GM18858 (cell line): Measurements from ENCODE around the gene CLDN20.
"Not testable (repeated sequence)": the region's sequence is repeated elsewhere in the genome, so short reads cannot be mapped to it uniquely, and the experiment has no call there.

Experiments
- ATAC-seq: cut with Tn5 transposase; IDR thresholded peaks from one replicate; pipeline ENCODE4 v1.9.1; 2021; ENCODE audit not compliant: unreplicated experiment

Gene CLDN20

DNA sequence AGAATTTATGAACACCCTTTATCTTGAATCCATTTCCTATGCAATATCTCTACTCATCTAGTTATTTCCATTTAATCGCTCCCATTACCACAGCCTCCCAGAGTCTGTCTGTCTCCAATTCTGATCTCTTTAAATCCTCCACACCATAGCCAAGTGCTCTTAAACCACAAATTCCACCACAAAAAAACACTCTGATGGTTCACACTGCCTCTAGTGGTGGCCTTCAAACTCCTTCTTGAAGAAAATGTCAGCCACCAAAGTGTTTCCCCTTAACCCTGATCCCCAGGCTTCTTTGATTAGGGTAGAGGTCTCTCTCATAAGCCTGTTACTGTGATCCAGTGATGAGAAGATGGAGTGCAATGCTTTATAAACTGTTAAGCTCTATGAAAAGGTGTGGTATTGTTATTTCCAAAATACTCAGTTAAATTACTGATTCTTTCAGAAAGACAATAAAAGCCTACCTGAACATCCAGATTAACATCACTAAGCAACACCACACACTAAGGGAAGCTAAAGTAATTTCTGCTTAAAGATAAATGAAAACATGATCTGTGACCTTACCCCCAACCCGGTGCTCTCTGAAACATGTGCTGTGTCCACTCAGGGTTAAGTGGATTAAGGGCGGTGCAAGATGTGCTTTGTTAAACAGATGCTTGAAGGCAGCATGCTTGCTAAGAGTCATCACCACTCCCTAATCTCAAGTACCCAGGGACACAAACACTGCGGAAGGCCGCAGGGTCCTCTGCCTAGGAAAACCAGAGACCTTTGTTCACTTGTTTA is 4.5 kb downstream of the CLDN20 start:
- ATAC-seq, result not testable (repeated sequence)

DNA sequence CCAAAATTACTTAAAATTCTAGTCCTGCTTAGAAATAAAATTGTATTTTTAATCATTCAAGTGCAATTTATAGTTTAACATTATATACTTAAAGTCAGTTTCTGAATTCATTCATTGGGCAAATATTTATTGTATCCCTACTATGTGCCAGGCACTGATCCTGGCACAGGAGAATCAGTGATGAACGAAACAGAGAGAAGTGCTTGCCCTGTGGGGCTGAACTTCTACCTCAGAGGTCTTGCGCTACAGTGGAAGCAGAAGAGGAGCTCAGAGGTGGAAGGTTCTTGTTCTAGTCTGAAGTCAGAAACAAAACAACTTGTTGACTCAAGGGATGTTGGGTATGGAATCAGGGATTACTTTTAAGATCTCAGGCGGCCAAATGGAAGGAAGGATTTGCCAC is 6.0 kb downstream of the CLDN20 start:
- no peak for ATAC-seq

DNA sequence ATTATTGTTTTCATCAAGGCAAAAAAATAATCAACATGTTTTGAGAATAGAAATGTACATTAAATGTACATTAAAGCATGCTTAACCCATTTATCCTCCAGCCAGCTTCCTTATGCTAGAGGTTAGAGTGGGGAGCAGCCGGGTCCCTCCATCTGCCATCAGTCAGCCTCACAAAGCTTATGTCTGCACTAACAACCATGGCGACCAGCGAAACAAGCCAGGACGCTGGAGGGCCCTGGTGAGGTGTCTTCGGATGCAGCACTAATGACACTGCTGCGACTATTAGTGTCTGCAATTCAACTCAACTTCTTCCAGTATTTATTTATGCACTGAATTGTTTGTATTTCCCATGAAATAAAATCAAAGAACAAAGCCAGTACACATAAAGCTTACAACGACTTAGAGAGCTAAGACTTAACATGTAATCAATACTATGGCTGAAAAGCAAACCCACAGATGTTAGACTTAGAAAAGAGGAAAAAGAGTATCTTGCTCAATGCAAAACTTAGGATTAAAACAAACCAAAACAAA is 6.8 kb downstream of the CLDN20 start:
- ATAC-seq, result no peak

DNA sequence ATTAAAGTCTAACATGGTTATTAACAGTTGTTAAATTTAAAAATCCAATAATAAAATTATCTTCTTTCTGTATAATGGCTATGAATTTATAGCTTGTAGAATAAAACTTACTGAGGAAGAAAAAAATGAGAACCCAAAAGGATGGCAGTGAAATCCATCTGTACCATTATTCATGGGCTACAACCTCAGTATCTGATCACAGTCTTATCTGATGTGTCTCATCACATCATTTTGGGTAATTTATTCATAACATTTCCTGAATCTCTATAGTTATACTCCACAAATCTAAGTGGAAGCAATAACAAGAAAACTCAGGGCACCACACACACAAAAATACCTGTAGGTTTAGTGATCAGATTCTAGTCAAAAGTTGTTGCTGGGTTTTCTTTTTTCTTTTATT is 7.3 kb downstream of the CLDN20 start:
- ATAC-seq, result no peak

DNA sequence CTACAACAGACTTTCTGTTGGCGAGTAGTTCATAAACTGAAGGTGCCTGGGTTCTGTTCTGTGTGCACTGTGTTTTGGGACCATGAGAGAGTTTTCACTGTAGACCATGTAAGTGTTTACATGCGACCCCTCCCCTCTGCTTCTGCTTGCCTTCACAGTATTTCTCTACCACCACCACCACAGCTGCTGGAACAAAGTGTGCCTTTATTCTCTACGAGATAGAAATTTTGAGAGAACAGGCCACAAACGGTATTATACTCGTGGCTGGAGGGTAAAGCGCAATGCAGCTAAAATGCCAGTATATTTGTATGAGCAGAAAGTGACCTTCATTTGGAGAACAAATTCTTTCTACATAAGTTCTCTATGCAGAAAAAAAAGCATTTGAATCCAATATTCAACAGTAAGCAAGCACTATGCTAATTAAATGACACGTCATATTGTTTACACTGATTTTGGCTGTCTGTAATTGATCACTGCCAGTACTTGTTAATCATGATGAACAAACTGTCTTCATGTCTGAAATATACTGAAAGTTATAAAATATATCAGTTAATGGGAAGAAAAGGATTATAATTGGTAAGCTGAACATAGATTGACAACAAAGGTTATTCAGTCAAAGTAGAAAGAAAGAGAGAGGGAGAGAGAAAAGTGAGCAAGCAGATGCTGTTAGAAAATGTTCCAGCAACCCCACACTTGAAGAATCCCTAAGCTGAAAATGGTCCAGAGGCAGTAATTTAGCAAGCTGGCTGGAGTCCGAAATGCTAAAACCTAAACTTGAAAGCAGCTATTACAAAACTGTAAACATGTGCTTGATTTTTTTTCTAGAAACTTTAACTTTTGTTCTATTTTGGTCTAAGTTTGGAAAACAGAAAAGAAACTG is 8.8 kb downstream of the CLDN20 start:
- no peak for ATAC-seq

DNA sequence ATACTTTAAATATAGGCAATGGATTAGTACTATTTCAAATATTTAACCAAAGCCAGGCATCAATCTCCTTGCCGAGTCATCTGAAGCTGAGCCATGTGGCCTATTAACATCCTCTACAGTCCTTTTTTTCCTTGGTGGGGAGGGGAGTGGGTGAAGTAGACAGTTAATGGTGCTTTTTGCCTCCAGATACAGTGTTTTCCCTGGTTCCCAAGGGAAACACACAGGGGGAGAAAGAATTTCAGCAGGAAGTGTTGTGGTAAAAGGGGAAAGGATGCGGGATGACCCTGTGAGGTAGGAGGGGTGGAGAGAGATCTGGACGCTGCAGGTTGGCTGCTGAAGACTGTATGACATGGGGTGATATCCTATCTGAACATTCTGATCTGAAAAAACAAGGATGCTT is 9.6 kb downstream of the CLDN20 start:
- ATAC-seq, result no peak

DNA sequence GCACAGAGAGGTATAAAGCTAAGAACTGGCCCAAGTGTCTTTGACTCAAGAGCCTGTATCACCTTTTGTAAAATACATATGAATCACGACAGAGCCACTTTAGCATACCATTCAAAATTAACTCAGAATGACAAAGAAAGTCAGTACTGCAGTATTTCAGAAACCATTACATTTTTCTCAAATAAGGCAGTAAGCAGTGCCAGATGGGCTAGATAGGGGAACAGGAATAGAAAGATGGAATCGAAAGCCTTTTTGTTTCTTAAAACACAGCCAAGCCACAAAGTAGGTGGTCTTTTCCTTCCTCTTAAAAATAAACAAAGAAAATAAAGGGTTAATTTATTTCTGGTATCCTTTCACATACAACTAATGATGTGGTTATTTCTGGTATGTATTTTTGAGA is 10.3 kb downstream of the CLDN20 start:
- no peak for ATAC-seq

DNA sequence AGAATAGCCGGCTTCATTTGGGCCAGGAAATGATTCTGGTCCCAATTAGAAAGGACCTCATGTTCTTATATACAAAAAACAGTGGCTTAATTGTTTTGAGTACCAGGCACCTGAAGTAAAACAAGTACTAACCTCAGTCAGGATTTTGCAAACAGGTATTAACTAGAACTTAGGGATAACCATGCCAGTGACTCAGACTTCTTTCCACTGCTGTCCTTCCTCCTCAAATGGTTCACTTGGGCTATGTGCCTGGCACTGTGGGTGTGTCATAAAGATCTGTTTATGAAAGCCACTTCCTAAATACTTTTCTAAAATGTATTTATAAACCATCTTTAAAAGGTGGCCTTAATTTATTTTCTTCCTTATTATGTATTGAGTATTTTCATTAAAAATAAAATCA is 10.7 kb downstream of the CLDN20 start:
- ATAC-seq, result no peak

DNA sequence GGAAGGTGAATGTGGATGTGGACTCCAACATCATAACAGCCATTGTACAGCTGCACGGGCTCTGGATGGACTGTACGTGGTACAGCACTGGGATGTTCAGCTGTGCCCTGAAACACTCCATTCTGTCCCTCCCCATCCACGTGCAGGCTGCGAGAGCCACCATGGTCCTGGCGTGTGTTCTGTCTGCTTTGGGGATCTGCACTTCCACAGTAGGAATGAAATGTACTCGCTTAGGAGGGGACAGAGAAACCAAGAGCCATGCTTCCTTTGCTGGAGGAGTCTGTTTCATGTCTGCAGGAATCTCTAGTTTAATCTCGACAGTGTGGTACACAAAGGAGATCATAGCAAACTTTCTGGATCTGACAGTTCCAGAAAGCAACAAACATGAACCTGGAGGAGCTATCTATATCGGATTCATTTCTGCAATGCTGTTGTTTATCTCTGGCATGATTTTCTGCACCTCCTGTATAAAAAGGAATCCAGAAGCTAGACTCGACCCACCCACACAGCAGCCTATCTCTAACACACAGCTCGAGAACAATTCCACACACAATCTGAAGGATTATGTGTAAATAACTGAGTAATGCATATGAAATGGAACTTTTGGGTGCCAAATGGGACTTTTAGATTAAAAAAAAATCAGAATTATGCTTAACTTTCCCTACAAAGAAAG is 12.1 kb downstream of the CLDN20 start:
- no peak for ATAC-seq

DNA sequence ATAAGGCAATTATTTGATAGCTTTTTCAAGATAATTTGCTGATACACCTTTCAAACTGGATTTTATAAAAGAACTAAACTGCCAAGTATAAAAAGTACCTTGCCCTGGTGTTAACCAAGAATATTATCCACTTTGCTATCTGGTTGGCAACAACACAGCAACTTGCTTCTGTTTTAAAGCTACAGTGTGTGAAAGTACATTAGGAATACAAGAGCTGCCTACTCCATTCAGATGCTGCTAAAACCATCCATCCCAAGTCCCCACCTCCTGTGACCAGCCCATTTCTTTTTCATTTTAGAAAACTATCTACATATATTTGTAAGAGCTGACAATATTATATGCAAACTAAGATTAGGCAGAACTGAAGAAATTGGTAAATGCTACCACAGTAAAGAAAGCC is 12.8 kb downstream of the CLDN20 start:
- no peak for ATAC-seq

DNA sequence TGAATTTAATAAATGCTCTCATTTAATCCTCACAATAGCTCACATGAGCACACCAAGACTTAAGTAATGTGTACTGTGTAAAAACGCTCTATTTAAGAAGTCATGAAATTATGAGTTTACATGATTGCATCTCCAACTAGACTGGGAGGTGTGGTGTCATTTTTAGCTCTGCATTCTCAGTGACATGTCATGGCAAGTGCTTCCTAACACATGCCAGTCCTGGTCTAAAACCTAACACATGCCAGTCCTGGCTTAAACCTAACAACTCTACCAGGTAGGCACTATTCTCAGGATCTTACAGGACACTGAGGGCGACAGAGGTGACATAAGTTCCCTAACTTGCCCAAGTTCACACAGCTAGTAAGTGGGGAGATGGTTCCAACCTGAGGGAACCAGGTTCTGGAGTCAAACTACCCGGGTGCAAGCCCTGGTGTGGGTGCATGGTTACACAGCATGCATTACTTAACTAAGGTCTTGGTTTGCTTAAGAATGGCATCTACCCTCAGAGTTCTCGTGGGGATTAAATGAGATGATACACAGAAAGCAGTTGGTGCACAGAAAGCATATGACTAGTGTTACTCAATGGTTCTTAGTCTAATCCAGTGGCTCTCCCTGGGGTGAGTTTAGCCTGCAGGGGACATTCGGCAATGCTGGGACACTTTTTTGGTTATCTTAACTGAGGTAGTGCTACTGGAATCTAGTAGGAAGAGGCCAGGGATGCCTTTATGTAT is 14.7 kb downstream of the CLDN20 start:
- no peak for ATAC-seq

DNA sequence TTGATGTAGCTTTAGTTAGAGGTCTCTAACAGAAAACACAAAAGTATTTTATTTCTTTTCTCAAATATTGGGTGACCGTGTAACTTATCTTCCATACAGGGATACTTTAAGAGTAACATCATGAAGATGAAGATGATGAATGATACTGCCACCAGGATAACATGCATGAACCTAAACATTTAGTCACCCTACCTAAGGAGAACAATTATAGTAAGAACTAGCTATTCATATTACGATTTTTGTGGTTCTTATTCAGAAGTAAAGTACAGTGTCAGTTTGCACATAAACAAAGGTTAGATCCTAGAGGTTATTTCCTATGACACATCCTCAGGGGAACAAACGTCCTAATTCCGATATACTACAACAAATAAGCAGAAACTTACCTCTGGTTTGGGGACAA is 21.0 kb downstream of the CLDN20 start:
- ATAC-seq, result no peak

DNA sequence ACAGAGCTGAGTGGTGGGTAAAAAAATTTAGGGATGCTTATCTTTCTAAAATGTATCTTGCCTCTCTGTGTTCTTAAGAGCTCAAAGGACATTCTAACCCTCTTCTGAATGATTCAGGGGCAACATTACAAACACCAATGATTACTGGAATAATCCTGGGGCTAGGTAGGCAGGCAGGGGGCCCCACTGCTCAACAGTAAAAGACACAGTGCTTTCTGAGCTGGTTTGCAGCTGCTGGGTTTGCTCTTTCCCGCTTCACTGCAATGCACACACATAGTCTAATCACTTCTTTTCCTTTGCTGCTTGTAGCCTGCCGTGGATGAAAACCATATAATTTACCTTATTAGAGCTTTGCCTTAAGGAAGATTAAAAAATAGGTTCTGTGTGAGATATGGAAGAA is 23.9 kb downstream of the CLDN20 start:
- ATAC-seq, result no peak

DNA sequence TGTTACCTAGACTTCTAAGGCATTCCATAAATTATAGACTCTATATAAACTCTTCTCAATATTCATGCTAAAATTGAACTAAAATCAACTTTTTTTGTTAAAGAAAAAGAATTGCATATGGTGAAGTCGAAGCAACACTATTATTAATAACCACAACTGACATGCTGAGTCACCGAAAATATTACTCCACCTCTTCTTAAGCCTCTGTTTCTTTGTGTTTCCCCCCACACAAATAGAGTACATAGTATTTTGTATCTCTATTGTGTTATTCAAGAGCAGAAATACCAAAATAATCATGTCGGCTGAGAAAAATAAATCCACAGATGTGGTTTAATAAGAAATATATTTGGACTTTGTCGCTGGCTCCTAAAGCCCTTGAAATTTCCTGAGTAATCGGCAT is 26.7 kb downstream of the CLDN20 start:
- no peak for ATAC-seq

DNA sequence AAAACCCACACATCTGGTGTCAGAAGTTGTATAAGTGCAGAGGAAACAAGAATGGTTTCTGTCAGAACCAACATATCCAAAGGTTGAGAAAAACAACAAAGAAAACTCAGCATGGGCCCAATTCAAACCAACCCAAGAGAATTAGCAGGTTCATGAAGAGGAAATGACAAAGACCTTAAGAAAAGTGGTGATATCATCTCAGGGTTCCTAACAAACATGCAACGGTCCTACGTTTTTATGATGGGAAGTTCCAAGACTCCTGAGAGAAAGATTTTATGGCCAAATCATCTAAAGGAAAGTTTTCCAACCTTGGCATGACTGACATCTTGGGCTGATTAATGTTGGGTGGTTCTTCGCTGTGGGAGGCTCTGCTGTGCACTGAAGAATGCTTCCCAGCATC is 27.5 kb downstream of the CLDN20 start:
- ATAC-seq, result no peak

DNA sequence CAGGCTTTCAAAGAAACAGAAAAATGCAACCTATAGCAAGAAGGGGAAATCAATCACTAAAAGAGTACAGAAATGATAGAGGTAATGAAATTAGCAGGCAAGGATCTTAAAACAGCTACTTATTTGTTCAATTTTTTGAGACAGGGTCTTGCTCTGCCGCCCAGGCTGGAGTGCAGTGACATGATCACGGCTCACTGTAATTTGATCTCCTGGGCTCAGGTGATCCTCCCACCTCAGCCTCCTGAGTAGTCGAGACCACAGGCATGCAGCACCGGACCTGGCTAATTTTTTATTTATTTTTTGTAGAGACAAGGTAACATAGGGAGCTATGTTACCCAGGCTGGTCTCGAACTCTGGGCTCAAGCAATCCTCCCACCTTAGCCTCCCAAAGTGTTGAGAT is 28.9 kb downstream of the CLDN20 start:
- ATAC-seq, result no peak

DNA sequence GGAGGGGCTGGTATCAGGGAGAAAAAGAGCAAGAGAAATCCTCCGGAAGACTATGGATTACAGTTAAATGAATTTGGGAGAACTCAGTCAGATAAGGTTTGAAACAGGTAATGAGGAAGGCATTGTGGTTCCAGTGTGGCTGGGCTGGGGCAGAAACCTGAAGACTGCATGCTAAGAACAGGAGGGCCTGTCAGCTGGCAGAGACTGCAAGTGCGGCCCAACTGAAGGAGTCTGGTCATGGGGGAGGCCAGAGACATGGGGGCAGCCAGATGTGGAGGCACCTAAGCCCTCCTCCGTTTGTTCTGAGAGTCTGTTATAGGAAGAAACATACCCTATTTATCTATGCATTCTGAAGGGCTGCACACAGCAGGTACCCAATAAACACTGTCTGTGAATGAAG is 33.9 kb downstream of the CLDN20 start:
- no peak for ATAC-seq

DNA sequence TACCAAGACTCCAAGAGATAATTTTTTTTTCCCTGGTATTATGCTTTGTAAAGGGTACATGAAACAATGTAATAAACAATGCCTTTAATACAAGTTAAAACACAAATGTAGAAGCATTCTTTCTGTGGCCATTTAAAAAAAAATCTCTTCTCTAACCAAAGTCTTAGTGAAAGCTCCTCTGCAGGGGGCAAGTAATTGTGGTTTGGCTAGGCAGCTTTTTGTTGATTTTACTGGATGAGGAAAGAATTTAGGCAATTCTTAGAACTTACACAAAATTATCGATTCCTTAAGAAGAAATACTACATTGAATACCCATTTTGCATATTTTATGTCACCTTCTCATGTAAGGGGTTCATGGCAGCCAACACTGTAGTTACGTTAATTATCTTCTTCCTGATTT is 38.1 kb downstream of the CLDN20 start:
- no peak for ATAC-seq

DNA sequence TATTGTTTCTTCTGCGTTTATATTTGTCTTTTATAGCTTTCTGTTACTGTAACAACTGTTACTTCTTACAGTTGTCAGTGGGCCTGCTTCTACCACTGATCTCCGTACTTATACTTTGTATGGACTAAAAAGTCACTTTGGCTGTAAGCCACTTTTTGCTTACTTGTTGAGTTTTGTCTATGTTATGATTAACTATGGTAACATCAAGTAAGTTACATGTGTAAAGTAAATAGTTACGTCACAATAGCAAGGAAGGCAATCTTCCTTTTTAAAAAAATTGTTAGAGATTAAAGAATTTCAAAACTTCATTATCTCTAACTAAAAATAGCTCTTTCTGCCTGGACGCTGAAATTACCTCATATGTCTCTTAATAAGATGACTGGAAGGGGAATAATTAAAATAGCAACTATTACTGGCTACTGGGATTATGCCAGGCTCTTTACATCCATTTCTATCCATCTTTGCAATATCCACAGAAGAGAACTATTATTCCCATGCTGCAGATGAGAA is 39.6 kb downstream of the CLDN20 start:
- no peak for ATAC-seq

DNA sequence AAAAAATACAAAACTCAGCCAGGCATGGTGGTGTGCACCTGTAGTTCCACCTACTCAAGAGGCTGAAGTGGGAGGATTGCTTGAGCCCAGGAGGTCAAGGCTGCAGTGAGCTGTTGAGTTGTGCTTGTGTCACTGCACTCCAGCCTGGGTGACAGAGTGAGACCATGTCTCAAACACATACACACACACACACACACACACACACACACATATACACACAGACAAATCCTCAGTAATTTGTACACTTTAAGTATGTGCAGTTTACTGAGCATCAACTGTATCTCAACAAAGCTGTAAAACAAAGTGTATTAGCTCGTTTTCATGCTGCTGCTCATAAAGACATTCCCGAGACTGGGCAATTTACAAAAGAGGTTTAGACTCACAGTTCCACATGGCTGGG is 43.1 kb downstream of the CLDN20 start:
- no peak for ATAC-seq

DNA sequence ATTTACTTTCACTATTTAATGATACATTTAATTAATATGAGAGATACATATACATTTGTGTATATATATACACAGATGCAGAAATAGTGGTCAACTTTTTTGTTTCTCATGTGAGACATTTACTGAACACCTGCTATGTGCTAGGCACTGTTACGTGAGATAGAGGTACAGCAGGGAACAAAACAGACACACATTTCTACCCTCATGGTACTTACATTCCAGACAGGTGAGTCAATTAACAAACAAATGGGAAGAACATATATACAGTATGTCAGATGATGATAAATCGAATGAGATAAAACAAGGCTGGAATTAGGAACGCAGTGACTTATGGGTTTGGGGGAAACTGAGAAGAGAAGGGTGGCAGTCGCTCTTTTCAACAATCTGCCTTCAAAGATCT is 45.3 kb downstream of the CLDN20 start:
- ATAC-seq, result no peak
